ENCODE measurements around the gene PIAS4. TPM values are rescaled to one million over a fixed set of nuclear protein-coding genes. Genes with fewer than 3 reads are reported as not detected.

PIAS4 gene
- total RNA-seq, 1 experiment from 2014 or later = 45.7 TPM

GRCh38 chr19:4046362-4046691 lies 38.8 kb downstream of the PIAS4 start:
- ChIA-PET CTCF (no interaction called here), POLR2A (no interaction called here)
- TF ChIP-seq CTCF (IDR thresholded peaks at IDR 0.05; ENCODE audit: insufficient read depth in 1 of 2, low read depth in 1 of 2, low read length in 1 of 2, severe bottlenecking in 1 of 2, unreplicated experiment in 1 of 2) = no peak
- Mint-ChIP-seq H3K4me1 (ENCODE audit: low read depth, unreplicated experiment) (no peaks in the 10 kb centered on the region), H3K9me3 (ENCODE audit: unreplicated experiment) (no peaks in the 10 kb centered on the region), H3K4me3 (ENCODE audit: unreplicated experiment) (no peak overlapping the region), H3K27me3 (ENCODE audit: insufficient read depth, unreplicated experiment) (no peaks in the 10 kb centered on the region), H3K27ac (ENCODE audit: unreplicated experiment) (peak overlapping the region; percentile 50), H3K36me3 (ENCODE audit: insufficient read depth, unreplicated experiment) (peaks cover 89% of the 10 kb centered on the region)
- no TSS peak for BruUV-seq (replicated peaks)
- peaks cover 2% of the 10 kb centered on the region; the same call in 1 of the 2 replicates for H3K36me3 ChIP-seq (ENCODE audit: control insufficient read depth, insufficient read depth, low read length)
- H3K4me1 ChIP-seq = no peaks in the 10 kb centered on the region
- H3K27me3 ChIP-seq (replicated peaks; ENCODE audit: control insufficient read depth, insufficient read depth, low read length) = no peaks in the 10 kb centered on the region
- intact Hi-C loops (cut with micrococcal nuclease; ENCODE audit: unreplicated experiment) = no loop called here
- DNase-seq = no peak
- no peak overlapping the region for H3K4me3 ChIP-seq (ENCODE audit: low read depth, low read length)
- H3K9me3 ChIP-seq = no peaks in the 10 kb centered on the region

GRCh38 chr19:4046946-4047683 lies 39.6 kb downstream of the PIAS4 start:
- no TSS peak for BruUV-seq (replicated peaks)
- intact Hi-C loops (cut with micrococcal nuclease; ENCODE audit: unreplicated experiment) = no loop called here
- DNase-seq = no peak
- Histone ChIP-seq H3K36me3 (ENCODE audit: control insufficient read depth, insufficient read depth, low read length) (peaks cover 2% of the 10 kb centered on the region; the same call in 1 of the 2 replicates), H3K27me3 (replicated peaks; ENCODE audit: control insufficient read depth, insufficient read depth, low read length) (no peaks in the 10 kb centered on the region), H3K4me1 (no peaks in the 10 kb centered on the region), H3K9me3 (no peaks in the 10 kb centered on the region), H3K4me3 (ENCODE audit: low read depth, low read length) (no peak overlapping the region)
- Mint-ChIP-seq H3K4me3 (ENCODE audit: unreplicated experiment) (no peak overlapping the region), H3K27ac (ENCODE audit: unreplicated experiment) (peak overlapping the region; percentile 50), H3K36me3 (ENCODE audit: insufficient read depth, unreplicated experiment) (peaks cover 89% of the 10 kb centered on the region), H3K4me1 (ENCODE audit: low read depth, unreplicated experiment) (no peaks in the 10 kb centered on the region), H3K9me3 (ENCODE audit: unreplicated experiment) (no peaks in the 10 kb centered on the region), H3K27me3 (ENCODE audit: insufficient read depth, unreplicated experiment) (no peaks in the 10 kb centered on the region)
- ChIA-PET POLR2A (no interaction called here), CTCF (no interaction called here)
- TF ChIP-seq CTCF (IDR thresholded peaks at IDR 0.05; ENCODE audit: insufficient read depth in 1 of 2, low read depth in 1 of 2, low read length in 1 of 2, severe bottlenecking in 1 of 2, unreplicated experiment in 1 of 2) = no peak

GRCh38 chr19:4049432-4049831 lies 41.9 kb downstream of the PIAS4 start:
- no peak overlapping the region for H3K4me3 Mint-ChIP-seq (ENCODE audit: unreplicated experiment)
- Histone ChIP-seq H3K4me1 (peaks cover 4% of the 10 kb centered on the region; the same call in 1 of the 2 replicates), H3K27me3 (replicated peaks; ENCODE audit: control insufficient read depth, insufficient read depth, low read length) (no peaks in the 10 kb centered on the region), H3K36me3 (ENCODE audit: control insufficient read depth, insufficient read depth, low read length) (peaks cover 2% of the 10 kb centered on the region; the same call in 1 of the 2 replicates), H3K4me3 (ENCODE audit: low read depth, low read length) (no peak overlapping the region), H3K9me3 (no peaks in the 10 kb centered on the region)
- intact Hi-C loops (cut with micrococcal nuclease; ENCODE audit: unreplicated experiment) = no loop called here
- H3K9me3 Mint-ChIP-seq (ENCODE audit: unreplicated experiment) = no peaks in the 10 kb centered on the region
- DNase-seq = no peak
- no TSS peak for BruUV-seq (replicated peaks)
- ChIA-PET POLR2A (interaction anchor here (0.7 kb wide), 1 partner anchor 16 kb away, joined by 5 read pairs; no protein-coding TSS in a partner anchor), CTCF (interaction anchor here (0.6 kb wide), 1 partner anchor 62 kb away, joined by 8 read pairs; no protein-coding TSS in a partner anchor)
- no peaks in the 10 kb centered on the region for H3K4me1 Mint-ChIP-seq (ENCODE audit: low read depth, unreplicated experiment)
- no peak overlapping the region for H3K27ac Mint-ChIP-seq (ENCODE audit: unreplicated experiment)
- no peaks in the 10 kb centered on the region for H3K27me3 Mint-ChIP-seq (ENCODE audit: insufficient read depth, unreplicated experiment)
- H3K36me3 Mint-ChIP-seq (ENCODE audit: insufficient read depth, unreplicated experiment) = peaks cover 85% of the 10 kb centered on the region
- TF ChIP-seq CTCF (IDR thresholded peaks at IDR 0.05; ENCODE audit: insufficient read depth in 1 of 2, low read depth in 1 of 2, low read length in 1 of 2, severe bottlenecking in 1 of 2, unreplicated experiment in 1 of 2) = no peak

Measured in Caco-2 (cell line).